Activated T-helper 17 cell treated with anti-CD3 and anti-CD28 coated beads, Interleukin-2, amount 50 U/mL, for 72 hours (primary cell): ENCODE data around the gene SH3RF3. TPM values are rescaled to one million over a fixed set of nuclear protein-coding genes. Genes with fewer than 3 reads are reported as not detected.

ENCODE experiments used
- ATAC-seq: fragments of 150-1000 bp; cut with Tn5 transposase; replicated peaks from 2 replicates; pipeline ENCODE4 v1.10.0; 2021; ENCODE audit warnings: mild to moderate bottlenecking, moderate library complexity
- H3K27ac Mint-ChIP-seq: one replicate; pipeline ENCODE4 v1.8.0; 2022; ENCODE audit warnings: mixed read lengths
- H3K27me3 Mint-ChIP-seq: one replicate; pipeline ENCODE4 v1.8.0; 2022; ENCODE audit warnings: mixed read lengths
- H3K36me3 Mint-ChIP-seq: one replicate; pipeline ENCODE4 v1.8.0; 2022; ENCODE audit warnings: low read depth, mild to moderate bottlenecking, mixed read lengths
- H3K4me1 Mint-ChIP-seq: one replicate; pipeline ENCODE4 v1.8.0; 2022; ENCODE audit warnings: mixed read lengths
- H3K4me3 Mint-ChIP-seq: one replicate; pipeline ENCODE4 v1.8.0; 2022; ENCODE audit warnings: mild to moderate bottlenecking, mixed read lengths
- H3K9me3 Mint-ChIP-seq: one replicate; pipeline ENCODE4 v1.8.0; 2022; ENCODE audit warnings: mixed read lengths
- total RNA-seq, 2 donors: library from RNA; stranded (reverse); gene quantifications; one replicate each; pipeline ENCODE4 v1.2.3, GENCODE V29; 2022

The SH3RF3 gene
- total RNA-seq, 2 donors from 2014 or later = 0.05 TPM; not detected in 1

- no peaks in the 10 kb centered on the region for H3K27me3 Mint-ChIP-seq
Observed at GRCh38 chr2:109356324-109357035, 227.5 kb downstream of the SH3RF3 start.

GRCh38 chr2:109364217-109364616 lies 235.2 kb downstream of the SH3RF3 start:
- ATAC-seq = no peak
- H3K9me3 Mint-ChIP-seq = peaks cover under 1% of the 10 kb centered on the region
- H3K4me1 Mint-ChIP-seq = no peaks in the 10 kb centered on the region
- no peak overlapping the region for H3K27ac Mint-ChIP-seq
- H3K27me3 Mint-ChIP-seq = peaks cover 5% of the 10 kb centered on the region
- H3K4me3 Mint-ChIP-seq = no peak overlapping the region
- no peaks in the 10 kb centered on the region for H3K36me3 Mint-ChIP-seq

More at GRCh38 chr2:109356324-109357035, 227.5 kb downstream of the SH3RF3 start:
- H3K36me3 Mint-ChIP-seq = no peaks in the 10 kb centered on the region
- H3K27ac Mint-ChIP-seq = no peak overlapping the region
- H3K9me3 Mint-ChIP-seq = peaks cover 8% of the 10 kb centered on the region
- no peaks in the 10 kb centered on the region for H3K4me1 Mint-ChIP-seq
- ATAC-seq = no peak
- H3K4me3 Mint-ChIP-seq = no peak overlapping the region

GRCh38 chr2:109365131-109365530 lies 236.1 kb downstream of the SH3RF3 start:
- no peaks in the 10 kb centered on the region for H3K36me3 Mint-ChIP-seq
- no peak overlapping the region for H3K4me3 Mint-ChIP-seq
- H3K4me1 Mint-ChIP-seq = no peaks in the 10 kb centered on the region
- peaks cover 5% of the 10 kb centered on the region for H3K27me3 Mint-ChIP-seq
- ATAC-seq = no peak
- H3K9me3 Mint-ChIP-seq = no peaks in the 10 kb centered on the region
- no peak overlapping the region for H3K27ac Mint-ChIP-seq

- H3K36me3 Mint-ChIP-seq = no peaks in the 10 kb centered on the region
- H3K4me1 Mint-ChIP-seq = no peaks in the 10 kb centered on the region
- no peak for ATAC-seq
- no peak overlapping the region for H3K4me3 Mint-ChIP-seq
- no peaks in the 10 kb centered on the region for H3K9me3 Mint-ChIP-seq
- H3K27me3 Mint-ChIP-seq = peaks cover 10% of the 10 kb centered on the region
- H3K27ac Mint-ChIP-seq = no peak overlapping the region
Observed at GRCh38 chr2:109367683-109368082, 238.7 kb downstream of the SH3RF3 start.

- Mint-ChIP-seq H3K27ac (no peak overlapping the region), H3K9me3 (no peaks in the 10 kb centered on the region), H3K4me1 (no peaks in the 10 kb centered on the region), H3K4me3 (no peak overlapping the region), H3K27me3 (peaks cover 10% of the 10 kb centered on the region), H3K36me3 (no peaks in the 10 kb centered on the region)
- no peak for ATAC-seq
Observed at GRCh38 chr2:109368798-109369197, 239.8 kb downstream of the SH3RF3 start.

- no peaks in the 10 kb centered on the region for H3K4me1 Mint-ChIP-seq
- no peak overlapping the region for H3K4me3 Mint-ChIP-seq
- no peaks in the 10 kb centered on the region for H3K9me3 Mint-ChIP-seq
- no peak overlapping the region for H3K27ac Mint-ChIP-seq
- ATAC-seq = no peak
- no peaks in the 10 kb centered on the region for H3K36me3 Mint-ChIP-seq
- peaks cover 10% of the 10 kb centered on the region for H3K27me3 Mint-ChIP-seq
Observed at GRCh38 chr2:109369671-109370191, 240.7 kb downstream of the SH3RF3 start.

- Mint-ChIP-seq H3K27ac (no peak overlapping the region), H3K9me3 (no peaks in the 10 kb centered on the region)
- no peak for ATAC-seq
Observed at GRCh38 chr2:109370399-109371035, 241.5 kb downstream of the SH3RF3 start.

GRCh38 chr2:109371481-109372170 lies 242.6 kb downstream of the SH3RF3 start:
- Mint-ChIP-seq H3K4me3 (no peak overlapping the region), H3K27ac (no peak overlapping the region), H3K9me3 (no peaks in the 10 kb centered on the region), H3K27me3 (peaks cover 10% of the 10 kb centered on the region), H3K36me3 (no peaks in the 10 kb centered on the region), H3K4me1 (no peaks in the 10 kb centered on the region)
- no peak for ATAC-seq

More at GRCh38 chr2:109370399-109371035, 241.5 kb downstream of the SH3RF3 start:
- peaks cover 10% of the 10 kb centered on the region for H3K27me3 Mint-ChIP-seq
- H3K4me1 Mint-ChIP-seq = no peaks in the 10 kb centered on the region
- H3K4me3 Mint-ChIP-seq = no peak overlapping the region
- no peaks in the 10 kb centered on the region for H3K36me3 Mint-ChIP-seq

- peaks cover 10% of the 10 kb centered on the region for H3K27me3 Mint-ChIP-seq
- H3K4me3 Mint-ChIP-seq = no peak overlapping the region
- no peaks in the 10 kb centered on the region for H3K9me3 Mint-ChIP-seq
- no peaks in the 10 kb centered on the region for H3K36me3 Mint-ChIP-seq
- no peaks in the 10 kb centered on the region for H3K4me1 Mint-ChIP-seq
- H3K27ac Mint-ChIP-seq = no peak overlapping the region
- ATAC-seq = no peak
Observed at GRCh38 chr2:109372171-109372568, 243.2 kb downstream of the SH3RF3 start.

GRCh38 chr2:109372614-109373013 lies 243.6 kb downstream of the SH3RF3 start:
- no peak for ATAC-seq
- Mint-ChIP-seq H3K27ac (no peak overlapping the region), H3K27me3 (peaks cover 8% of the 10 kb centered on the region), H3K4me1 (no peaks in the 10 kb centered on the region), H3K36me3 (no peaks in the 10 kb centered on the region), H3K4me3 (no peak overlapping the region), H3K9me3 (no peaks in the 10 kb centered on the region)

GRCh38 chr2:109373791-109374547 lies 245.0 kb downstream of the SH3RF3 start:
- no peaks in the 10 kb centered on the region for H3K36me3 Mint-ChIP-seq
- H3K9me3 Mint-ChIP-seq = no peaks in the 10 kb centered on the region
- no peaks in the 10 kb centered on the region for H3K4me1 Mint-ChIP-seq
- no peak overlapping the region for H3K27ac Mint-ChIP-seq
- ATAC-seq = no peak
- no peak overlapping the region for H3K4me3 Mint-ChIP-seq
- peaks cover 5% of the 10 kb centered on the region for H3K27me3 Mint-ChIP-seq

GRCh38 chr2:109374548-109375130 lies 245.6 kb downstream of the SH3RF3 start:
- no peaks in the 10 kb centered on the region for H3K9me3 Mint-ChIP-seq
- no peaks in the 10 kb centered on the region for H3K36me3 Mint-ChIP-seq
- ATAC-seq = no peak
- H3K4me3 Mint-ChIP-seq = no peak overlapping the region
- H3K4me1 Mint-ChIP-seq = no peaks in the 10 kb centered on the region
- H3K27ac Mint-ChIP-seq = no peak overlapping the region
- H3K27me3 Mint-ChIP-seq = peaks cover 5% of the 10 kb centered on the region

GRCh38 chr2:109375131-109375561 lies 246.1 kb downstream of the SH3RF3 start:
- Mint-ChIP-seq H3K36me3 (no peaks in the 10 kb centered on the region), H3K27ac (no peak overlapping the region), H3K27me3 (peaks cover 5% of the 10 kb centered on the region), H3K4me3 (no peak overlapping the region), H3K9me3 (no peaks in the 10 kb centered on the region), H3K4me1 (no peaks in the 10 kb centered on the region)
- ATAC-seq = no peak

GRCh38 chr2:109375656-109376055 lies 246.7 kb downstream of the SH3RF3 start:
- Mint-ChIP-seq H3K27me3 (peaks cover 1% of the 10 kb centered on the region), H3K27ac (no peak overlapping the region), H3K4me1 (no peaks in the 10 kb centered on the region), H3K9me3 (no peaks in the 10 kb centered on the region), H3K4me3 (no peak overlapping the region), H3K36me3 (no peaks in the 10 kb centered on the region)
- ATAC-seq = no peak
